Activated CD4-positive, alpha-beta T cell treated with anti-CD3 and anti-CD28 coated beads, Interleukin-2, amount 50 U/mL, for 4 hours (primary cell): ENCODE data around the gene PARK7.
"Not testable (repeated sequence)": the region's sequence is repeated elsewhere in the genome, so short reads cannot be mapped to it uniquely, and the experiment has no call there.

Source experiments
- DNase-seq, 2 experiments: peaks; one replicate each; pipeline ENCODE4 v3.0.0-alpha.2; 2020

The PARK7 gene

DNA sequence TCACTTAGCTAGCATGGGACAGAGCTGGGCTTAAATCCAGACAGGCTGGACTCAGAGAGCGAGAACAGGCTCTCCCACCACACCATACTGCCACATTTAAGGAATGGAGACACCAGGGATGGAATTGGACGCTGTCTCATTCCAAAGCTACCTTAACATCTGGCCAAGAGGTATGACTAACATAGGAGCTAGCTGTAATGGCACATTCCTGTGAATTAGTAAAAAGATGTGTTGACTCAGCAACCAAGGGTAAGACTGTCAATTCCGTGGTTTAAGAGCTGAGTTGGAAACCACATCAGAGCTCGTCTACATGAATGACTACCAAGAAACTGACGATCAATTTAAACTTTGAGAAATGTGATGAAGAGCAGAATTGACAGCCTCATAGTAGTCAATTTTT is 12.6 kb upstream of the PARK7 start:
- no peak for DNase-seq

DNA sequence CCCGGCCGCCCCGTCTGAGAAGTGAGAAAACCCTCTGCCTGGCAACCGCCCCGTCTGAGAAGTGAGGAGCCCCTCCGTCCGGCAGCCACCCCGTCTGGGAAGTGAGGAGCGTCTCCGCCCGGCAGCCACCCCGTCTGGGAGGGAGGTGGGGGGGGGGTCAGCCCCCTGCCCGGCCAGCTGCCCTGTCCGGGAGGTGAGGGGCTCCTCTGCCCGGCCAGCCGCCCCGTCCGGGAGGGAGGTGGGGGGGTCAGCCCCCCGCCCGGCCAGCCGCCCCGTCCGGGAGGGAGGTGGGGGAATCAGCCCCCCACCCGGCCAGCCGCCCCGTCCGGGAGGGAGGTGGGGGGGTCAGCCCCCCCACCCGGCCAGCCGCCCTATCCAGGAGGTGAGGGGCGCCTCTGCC is 8.7 kb upstream of the PARK7 start:
- not testable (repeated sequence) for DNase-seq

DNA sequence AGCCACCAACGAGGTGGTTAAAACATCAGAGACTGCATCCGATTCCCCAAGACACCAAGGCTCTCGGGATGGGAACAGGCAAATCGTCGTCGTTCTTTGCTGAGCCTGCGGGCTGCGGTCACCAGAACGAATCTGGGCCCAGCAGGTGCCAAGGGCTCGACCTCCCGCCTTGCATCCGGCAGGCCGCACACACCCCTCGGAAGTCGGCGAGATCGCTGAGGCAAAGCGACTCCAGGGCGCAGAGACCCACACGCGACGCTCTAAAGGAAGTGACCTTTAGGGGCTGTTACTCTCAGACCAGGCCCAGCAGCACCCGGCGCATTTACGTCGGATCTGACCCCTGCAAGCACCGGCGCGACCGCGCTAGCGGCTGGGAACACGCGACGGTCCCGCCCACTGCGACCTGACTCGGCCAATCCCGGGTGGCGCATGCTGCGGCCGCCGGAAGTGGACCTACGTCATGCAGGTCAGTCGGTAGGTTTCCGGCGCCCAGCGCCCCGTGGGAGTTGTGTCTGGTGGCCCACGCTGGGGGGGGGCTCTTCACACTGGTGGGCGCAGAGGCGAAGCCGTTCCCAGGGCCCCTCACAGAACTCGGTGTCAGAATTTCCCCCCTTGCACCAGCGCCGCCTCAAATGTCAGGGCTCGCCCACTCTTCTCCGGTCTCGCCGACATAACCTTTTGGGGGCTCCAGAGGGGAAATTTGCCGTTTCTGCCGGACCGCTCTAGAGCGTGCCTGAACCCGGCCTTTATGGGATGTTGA is 7.5 kb upstream of the PARK7 start:
- peak; percentile 78 to 85 for DNase-seq

DNA sequence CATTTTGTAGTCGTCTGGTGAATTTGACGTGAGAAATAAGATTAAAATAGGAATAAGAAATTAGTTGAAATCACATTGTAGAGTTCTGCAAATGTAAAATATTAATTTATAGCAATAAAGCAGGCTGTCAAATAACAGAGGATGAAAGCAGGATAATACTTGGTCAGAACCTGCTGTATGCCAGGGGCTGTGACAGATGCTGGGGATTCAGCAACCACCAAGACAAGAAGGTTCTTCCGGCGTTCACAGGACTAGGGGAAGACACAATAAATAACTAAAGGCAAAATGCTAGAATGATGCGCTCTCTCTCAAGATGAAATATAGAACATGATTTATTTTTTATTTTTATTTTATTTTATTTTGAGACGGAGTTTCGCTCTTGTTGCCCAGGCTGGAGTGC is 6.8 kb upstream of the PARK7 start:
- no peak for DNase-seq

DNA sequence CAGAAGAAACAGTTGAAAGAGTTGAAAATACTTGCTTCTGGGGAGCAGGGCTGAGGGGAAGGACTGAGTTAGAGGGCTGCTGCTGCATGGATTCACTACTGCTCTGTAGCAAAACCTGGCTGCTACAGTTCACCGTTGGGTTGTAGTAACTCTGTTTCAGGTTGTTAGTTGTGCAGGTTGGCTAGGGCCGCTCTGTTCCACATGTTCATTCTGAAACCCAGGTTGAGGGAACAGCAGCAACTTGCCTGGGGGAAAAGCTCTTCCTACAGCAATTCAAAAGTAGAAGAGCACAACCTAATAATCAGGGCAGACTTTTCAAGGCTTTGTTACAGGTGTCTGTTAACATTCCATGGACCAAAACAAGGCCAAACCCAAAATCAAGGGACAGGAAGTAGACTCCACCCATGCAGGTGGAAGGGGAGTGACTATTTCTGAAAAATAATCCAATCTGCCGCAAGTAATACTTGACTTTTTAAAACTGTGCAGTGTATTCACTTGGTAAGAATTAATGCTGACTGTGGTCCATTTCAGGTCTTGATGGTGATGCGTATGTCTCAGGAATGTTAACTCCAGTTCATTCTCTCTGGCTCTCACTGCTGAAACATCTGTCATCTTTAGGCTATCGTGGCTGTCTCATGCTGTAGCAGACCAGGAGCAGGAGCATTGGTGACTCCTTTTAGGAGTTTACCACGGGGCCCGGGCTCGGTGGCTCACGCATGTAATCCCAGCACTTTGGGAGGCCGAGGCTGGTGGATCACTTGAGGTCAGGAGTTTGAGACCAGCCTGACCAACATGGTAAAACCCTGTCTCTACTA is 5.1 kb upstream of the PARK7 start:
- DNase-seq: no peak

DNA sequence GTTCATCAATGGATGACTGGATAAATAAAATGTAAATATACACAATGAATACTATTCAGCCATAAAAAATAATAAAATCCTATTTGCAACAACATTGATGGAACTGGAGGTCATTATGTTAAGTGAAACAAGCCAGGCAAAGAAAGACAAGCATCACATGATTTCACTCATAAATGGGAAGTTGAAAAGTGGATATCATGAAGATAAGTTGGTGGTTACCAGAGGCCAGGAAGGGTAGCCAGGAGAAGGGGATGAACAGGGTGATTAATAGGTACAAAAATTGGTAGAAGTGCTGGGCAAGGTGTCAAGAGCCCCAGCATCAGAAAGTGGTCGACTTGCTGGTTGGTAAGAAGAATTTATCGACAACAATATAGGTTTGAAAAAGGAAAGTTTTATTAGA is 1.3 kb upstream of the PARK7 start:
- no peak for DNase-seq

DNA sequence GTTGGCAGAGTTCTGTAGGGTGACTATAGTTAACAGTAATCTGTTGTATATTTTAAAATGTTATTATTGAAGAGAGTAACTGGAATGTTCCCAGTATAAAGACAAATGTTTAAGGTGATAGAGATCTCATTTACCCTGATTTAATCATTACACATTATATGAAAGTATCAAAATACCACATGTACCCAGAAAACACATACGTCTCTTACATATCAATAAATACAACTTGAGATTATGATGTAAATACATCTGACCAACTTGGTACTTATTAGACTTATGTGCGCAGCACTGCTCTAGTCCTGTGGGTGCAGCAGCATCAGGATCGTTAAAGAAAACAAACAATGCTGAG is 670 bp upstream of the PARK7 start:
- DNase-seq: no peak

DNA sequence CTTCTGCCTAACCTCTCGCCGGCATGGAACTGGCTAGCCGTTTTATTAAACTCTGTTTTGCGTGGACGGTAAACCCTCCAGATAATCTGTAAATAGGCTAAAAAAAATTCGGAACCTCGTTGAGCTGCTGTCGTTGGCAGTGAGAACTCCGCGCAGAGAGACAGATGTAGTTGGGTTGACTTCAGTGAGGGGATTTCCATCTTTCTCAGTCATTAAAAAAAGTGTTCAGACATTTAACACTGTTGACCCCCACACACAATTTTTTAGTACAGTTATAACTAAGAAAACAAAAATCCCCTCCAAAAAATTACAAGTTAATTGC is 464 bp downstream of the PARK7 start:
- DNase-seq: peak in 1 of 2 experiments; percentile 42

DNA sequence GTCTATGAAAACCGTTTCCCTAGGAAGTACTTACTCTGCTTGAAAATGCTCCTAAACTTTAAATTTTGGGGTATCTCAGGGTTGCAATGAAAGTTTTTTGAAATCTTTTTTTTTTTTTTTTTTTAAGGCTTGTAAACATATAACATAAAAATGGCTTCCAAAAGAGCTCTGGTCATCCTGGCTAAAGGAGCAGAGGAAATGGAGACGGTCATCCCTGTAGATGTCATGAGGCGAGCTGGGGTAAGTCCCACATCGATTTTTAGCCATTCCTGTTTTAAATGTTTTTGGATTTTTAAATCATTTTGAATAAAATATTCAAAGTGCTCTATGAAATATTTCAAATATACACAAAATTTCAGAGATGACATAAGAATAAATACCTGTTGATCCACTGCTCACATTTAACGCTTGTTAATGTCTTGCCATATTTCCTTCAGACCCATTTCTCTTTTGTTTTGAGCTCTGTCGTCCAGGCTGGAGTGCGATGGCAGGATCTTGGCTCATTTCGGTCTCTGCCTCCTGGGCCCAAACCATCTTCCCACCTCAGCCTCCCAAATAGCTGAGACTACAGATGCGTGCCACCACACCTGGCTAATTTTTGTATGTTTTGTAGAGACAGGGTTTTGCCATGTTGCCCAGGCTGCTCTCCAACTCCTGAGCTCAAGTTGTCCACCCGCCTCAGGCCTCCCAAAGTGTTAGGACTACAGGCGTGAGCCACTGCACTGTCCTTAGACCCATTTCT is 1.3 kb downstream of the PARK7 start:
- DNase-seq: no peak

DNA sequence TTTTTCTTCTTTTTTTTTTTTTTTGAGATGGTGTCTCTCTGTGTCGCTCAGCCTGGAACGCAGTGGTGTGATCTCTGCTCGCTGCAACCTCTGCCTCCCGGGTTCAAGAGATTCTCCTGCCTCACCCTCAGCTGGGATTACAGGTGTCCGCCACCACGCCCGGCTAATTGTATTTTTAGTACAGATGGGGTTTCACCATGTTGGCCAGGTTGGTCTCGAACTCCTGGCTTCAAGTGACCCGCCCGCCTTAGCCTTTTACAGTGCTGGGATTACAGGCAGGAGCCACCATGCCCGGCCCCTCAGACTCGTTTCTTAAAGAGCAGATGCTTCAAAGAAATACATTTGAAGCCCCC is 1.8 kb downstream of the PARK7 start:
- not testable (repeated sequence) for DNase-seq

DNA sequence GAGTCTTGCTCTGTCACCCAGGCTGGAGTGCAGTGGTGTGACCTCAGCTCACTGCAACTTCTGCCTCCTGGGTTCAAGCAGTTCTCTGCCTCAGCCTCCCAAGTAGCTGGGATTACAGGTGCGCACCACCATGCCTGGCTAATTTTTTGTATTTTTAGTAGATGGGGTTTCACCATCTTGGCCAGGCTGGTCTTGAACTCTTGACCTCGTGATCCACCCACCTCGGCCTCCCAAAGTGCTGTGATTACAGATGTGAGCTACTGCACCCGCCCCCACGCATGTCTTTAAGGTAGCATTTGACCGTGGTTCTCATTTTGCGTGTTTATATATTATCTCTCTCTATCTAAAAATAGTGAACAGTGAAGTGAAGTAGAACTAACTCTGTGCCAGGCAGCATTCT is 2.3 kb downstream of the PARK7 start:
- not testable (repeated sequence) for DNase-seq

DNA sequence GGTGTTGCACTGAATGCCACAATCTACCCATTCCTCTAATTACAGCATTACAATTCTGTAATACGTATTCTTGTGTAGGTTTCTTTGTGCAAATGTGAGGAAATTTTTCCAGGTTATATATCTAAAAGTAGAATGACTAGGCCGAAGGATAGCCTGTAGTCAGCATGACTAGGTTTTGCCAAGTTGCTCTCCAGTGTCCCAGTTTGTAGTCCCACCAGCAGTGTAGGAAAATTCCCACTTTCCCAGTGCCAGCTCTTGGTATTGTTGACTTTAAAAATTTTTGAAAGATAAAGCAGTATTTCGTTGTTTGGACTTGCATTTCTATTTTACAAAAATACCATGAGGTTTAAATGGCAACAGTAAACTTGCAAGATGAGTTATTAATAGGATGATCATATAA is 3.0 kb downstream of the PARK7 start:
- no peak for DNase-seq

DNA sequence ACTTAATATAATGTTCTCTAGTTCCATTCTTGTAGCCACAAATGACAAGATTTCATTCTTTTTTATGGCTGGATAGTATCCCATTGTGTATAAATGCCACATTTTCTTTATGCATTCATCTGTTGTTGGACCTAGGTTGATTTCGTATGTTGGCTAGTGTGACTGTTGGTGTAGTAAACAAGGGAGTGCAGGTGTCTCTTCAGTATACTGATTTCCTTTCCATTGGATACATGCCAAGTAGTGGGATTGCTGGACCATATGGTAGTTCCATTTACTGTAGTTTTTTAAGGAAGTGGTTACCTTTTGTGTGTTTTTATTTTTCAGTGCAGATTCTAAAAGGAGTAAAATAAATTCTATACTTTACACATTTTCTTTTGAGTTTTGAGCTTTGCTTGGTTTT is 5.7 kb downstream of the PARK7 start:
- DNase-seq: no peak

DNA sequence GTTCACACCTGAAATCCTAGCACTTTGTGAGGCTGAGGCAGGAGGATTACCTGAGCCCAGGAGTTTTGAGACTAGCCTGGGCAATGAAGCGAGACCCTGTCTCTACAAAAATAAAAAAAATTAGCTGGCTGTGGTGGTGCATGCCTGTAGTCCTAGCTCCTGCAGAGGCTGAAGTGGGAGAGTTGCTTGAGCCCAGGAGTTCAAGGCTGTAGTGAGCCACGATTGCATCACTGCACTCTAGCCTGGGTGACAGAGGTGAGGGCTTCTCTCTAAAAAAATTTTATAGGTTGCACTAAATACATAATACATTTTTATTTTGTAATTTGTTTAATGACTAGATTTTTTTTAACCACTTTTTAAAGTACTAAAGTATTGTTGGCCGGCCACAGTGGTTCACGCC is 6.1 kb downstream of the PARK7 start:
- DNase-seq: no peak

DNA sequence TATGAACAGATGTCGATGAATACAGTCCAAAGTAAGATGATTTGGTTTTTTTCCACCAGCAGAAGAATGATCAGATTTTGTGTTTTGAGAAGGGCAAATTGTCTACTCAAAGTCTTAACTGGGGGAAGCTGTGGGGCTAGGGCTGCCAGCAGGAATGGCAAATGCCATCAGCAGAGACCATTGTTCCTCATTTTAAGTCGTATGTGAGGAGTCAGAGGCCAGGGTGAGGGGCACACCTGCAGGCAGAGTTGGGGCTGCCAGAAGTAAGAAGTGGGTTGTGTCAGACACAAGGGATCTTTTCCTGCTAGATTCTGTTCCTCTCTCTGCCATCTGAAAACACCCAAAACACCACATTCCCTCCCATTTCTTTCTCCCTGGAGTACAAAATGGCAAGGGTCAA is 8.7 kb downstream of the PARK7 start:
- DNase-seq: no peak

DNA sequence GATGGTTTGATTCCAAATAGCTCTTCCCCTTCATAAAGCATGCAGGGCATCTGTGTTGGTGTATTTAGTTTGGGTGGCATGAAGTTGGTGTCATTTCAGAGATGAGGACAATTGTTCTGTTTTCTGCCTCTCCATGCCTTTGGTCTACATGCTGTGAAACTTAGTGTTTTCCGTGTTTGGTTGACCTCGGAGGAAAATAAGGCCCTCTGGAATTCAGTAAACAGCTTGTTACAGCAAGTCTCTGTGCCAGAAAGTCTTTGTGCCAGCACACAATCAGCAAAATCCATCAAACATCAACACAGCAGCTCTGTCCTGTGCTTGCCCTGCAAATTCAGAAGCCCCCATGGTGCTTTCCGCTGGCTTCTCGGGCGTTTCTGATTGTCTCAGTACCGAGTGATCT is 9.5 kb downstream of the PARK7 start:
- DNase-seq: no peak

DNA sequence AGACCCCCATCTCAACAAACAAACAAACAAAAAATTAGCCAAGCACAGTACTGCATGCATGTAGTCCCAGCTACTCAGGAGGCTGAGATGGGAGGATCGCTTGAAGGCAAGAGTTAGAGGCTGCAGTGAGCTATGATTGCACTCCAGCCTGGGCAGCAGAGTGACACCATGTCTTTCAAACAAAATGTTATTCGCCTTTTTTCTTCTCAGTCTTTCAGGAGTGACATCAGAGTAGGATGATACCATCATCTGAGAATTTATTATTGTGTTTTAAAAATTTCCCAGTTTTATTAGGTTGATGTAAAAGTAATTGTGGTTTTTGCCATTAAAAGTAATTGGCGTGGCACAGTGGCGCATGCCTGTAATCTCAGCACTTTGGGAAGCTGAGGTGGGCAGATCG is 10.8 kb downstream of the PARK7 start:
- DNase-seq: no peak

DNA sequence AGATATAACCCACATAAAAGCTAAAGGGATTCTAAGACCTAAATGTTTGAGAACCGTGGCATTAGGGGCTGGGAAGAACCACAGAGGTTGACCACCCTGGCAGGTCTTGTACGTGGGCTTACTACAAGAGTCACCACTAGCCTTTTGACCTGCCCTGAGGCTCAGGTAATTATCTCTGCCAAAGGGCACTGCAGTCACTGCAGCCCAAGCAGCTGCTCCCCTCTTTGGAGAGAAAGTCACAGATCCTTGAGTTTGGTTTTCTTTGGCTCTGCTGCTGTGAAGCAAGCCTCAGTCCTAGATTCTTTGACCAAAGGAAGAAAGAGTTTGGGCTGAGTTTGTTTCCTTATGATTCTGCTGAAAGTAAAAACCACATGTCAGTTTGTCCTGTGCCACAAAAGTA is 11.6 kb downstream of the PARK7 start:
- no peak for DNase-seq

DNA sequence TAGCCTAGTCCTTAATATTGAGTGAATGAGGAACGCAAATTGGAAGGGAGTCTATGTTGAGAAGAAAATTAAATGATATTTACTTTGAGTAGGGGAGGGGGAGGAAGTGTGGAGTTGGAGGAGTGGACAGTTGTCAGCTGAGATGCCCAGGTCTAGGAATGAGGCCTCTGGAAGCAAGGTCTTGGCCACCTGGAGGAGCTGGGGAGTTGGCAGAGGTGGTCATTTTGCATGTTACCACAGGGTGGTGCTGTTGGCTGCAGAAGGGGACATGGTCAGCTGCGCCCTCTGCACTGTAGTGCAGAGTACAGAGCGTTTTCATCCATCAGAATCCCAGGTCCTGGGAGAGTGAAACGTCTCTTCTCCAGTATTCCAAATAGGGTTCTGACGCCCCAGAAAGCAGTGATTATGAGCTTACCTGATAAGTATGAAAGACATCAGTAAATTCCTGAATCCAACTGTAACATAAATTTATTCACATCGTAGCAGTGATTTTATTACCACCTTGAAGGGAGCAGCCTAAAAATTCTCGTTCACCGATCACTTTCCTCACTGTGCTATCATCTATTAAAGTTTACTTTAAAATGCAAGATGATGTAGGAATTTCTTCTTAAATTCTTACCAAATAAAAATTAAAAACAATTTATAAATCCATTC is 13.8 kb downstream of the PARK7 start:
- no peak for DNase-seq

DNA sequence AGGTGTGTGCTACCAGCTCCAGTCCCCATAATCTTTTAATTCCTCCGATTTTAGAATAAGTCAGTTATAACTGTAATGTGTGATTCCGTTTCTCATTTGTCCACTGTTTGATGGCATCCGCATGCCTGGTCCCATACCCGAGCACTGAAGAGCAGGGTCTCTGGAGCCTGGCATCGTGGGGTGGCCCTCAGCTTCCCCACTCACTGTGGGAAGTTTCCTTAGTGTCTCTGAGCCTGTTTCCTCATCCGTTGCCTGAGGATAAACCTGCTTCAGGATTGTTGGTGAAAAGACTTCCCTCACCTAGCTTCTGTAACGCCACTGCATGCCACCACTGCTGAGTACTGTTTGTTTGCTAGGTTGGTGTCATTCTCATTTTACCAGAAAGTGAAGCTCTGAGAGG is 19.5 kb downstream of the PARK7 start:
- DNase-seq: no peak

DNA sequence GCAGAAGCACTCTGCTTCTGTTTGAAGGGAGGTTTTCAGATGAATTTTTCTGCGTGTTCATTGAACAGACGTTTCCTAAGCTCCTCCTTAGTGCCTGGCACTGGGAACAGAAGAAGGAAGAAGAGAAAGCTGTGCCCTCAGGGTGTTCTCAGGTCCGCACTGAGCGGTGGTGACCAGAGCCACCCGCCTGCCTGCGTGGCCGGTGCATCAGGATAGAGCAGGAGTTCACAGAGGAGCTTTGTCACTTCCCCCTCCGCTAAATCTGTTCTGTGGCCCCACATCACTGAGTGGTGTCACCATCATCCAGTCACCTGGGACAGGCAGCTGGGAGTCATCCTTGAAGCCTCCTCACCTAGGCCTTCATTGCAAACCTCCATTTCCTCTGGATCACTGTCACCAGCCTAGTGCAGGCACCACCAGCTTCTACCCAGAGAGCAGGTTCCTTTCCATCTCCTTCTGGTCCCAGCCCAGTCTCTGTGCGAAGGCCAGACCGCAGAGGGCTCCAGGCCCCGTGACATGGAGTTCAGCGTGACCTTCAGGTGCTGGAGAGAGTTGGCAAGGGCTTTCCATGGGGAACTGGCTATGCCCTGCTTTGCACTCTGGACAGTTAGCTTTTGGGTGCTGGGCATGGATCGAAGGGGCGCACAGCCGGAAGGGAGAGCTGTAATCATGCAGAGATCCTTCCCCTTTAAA is 21.7 kb downstream of the PARK7 start:
- DNase-seq: no peak

DNA sequence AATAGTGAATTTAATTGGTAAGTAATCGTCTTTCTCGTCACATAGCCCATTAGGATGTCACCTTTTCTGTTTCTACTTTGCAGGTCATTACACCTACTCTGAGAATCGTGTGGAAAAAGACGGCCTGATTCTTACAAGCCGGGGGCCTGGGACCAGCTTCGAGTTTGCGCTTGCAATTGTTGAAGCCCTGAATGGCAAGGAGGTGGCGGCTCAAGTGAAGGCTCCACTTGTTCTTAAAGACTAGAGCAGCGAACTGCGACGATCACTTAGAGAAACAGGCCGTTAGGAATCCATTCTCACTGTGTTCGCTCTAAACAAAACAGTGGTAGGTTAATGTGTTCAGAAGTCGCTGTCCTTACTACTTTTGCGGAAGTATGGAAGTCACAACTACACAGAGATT is 23.3 kb downstream of the PARK7 start:
- DNase-seq: no peak
